Suprapubic skin (tissue), 4 donors: Measurements from ENCODE around the gene GBF1. TPM values are rescaled to one million over a fixed set of nuclear protein-coding genes. Genes with fewer than 3 reads are reported as not detected.

Experiments
- DNase-seq, 2 donors: peaks; one replicate each; pipeline ENCODE4 v3.0.0-alpha.2; 2019; ENCODE audit warnings: low spot score in 2 of 2
- H3K27ac ChIP-seq: fragments of 200-600 bp; sonication (generic); one replicate; pipeline ENCODE4 v1.5.1; 2019
- H3K27me3 ChIP-seq: fragments of 200-600 bp; sonication (generic); one replicate; pipeline ENCODE4 v1.5.1; 2019
- H3K36me3 ChIP-seq: fragments of 200-600 bp; sonication (generic); one replicate; pipeline ENCODE4 v1.5.1; 2019
- H3K4me1 ChIP-seq: fragments of 200-600 bp; sonication (generic); one replicate; pipeline ENCODE4 v1.5.1; 2019
- H3K4me3 ChIP-seq: fragments of 200-600 bp; sonication (generic); one replicate; pipeline ENCODE4 v1.5.1; 2019; ENCODE audit warnings: mild to moderate bottlenecking
- H3K9me3 ChIP-seq: fragments of 200-600 bp; sonication (generic); one replicate; pipeline ENCODE4 v1.5.1; 2019
- CTCF ChIP-seq, 2 donors: fragments of 200-600 bp in 1 of 2; fragments of 450-650 bp in 1 of 2; sonication (generic) in 1 of 2; IDR thresholded peaks; one replicate each; pipeline ENCODE4 v1.5.1; 2016 to 2019; ENCODE audit warnings: antibody characterized with exemption in 2 of 2, mild to moderate bottlenecking in 1 of 2, moderate library complexity in 1 of 2
- EP300 ChIP-seq: sonication (generic); formaldehyde crosslinking; IDR thresholded peaks from one replicate; pipeline ENCODE4 v1.6.1; 2017; ENCODE audit warnings: antibody characterized with exemption
- POLR2A ChIP-seq, 2 donors: fragments of 450-650 bp; IDR thresholded peaks; one replicate each; pipeline ENCODE4 v1.6.1; 2017; ENCODE audit warnings: antibody characterized with exemption in 2 of 2, mild to moderate bottlenecking in 2 of 2, moderate library complexity in 2 of 2
- POLR2AphosphoS5 ChIP-seq, 3 donors: sonication (generic); formaldehyde crosslinking; IDR thresholded peaks; one replicate each; pipeline ENCODE4 v1.6.1; 2017; ENCODE audit warnings: antibody characterized with exemption in 3 of 3
- WGBS: methylation state at CpG from one replicate; pipeline ENCODE4 v1.1.5; 2018; 5-methylcytosine and 5-hydroxymethylcytosine counted together
- total RNA-seq, 4 donors: library from RNA; depleted of rRNA; stranded (reverse); fragments of >200 nt; gene quantifications; one replicate each; pipeline ENCODE4 v1.1.0, GENCODE V29; 2016

The GBF1 gene
- total RNA-seq: 10 to 100 TPM; 31.0 to 56.1 (median 43.9) TPM

- peaks cover 59% of the 10 kb centered on the region for H3K4me1 ChIP-seq
- H3K27ac ChIP-seq: peak within 1 kb of the TSS; percentile 81
- TF ChIP-seq POLR2AphosphoS5 (IDR thresholded peaks at IDR 0.05) (peak; percentile 10 to 84 (median 60)), CTCF (IDR thresholded peaks at IDR 0.05) (no peak), EP300 (no peak), POLR2A (IDR thresholded peaks at IDR 0.05) (peak; percentile 46 to 88)
- H3K36me3 ChIP-seq: no peaks in the 10 kb centered on the region
- no peaks in the 10 kb centered on the region for H3K27me3 ChIP-seq
- DNase-seq: peak; percentile 96
- no peaks in the 10 kb centered on the region for H3K9me3 ChIP-seq
- under 1% methylated on average over 46 of the region's 47 CpGs for WGBS
- H3K4me3 ChIP-seq: peak within 1 kb of the TSS; percentile 64
These were observed at the start of gene GBF1 for GRCh38 chr10:102245082-102245931. Gene GBF1 (plus strand): TSS chr10:102245532. CDS start chr10:102258939, 13,407 bp downstream.

GRCh38 chr10:102196893-102197292 is 48.4 kb upstream of the GBF1 start:
- Histone ChIP-seq H3K4me3 (no peak overlapping the region), H3K27ac (no peak overlapping the region), H3K4me1 (no peaks in the 10 kb centered on the region), H3K27me3 (no peaks in the 10 kb centered on the region), H3K9me3 (no peaks in the 10 kb centered on the region), H3K36me3 (no peaks in the 10 kb centered on the region)
- 89% methylated on average over 2 of the region's 2 CpGs for WGBS
- DNase-seq: no peak
- TF ChIP-seq POLR2A (IDR thresholded peaks at IDR 0.05): no peak
- no peak for TF ChIP-seq CTCF (IDR thresholded peaks at IDR 0.05)
- TF ChIP-seq EP300: no peak
- no peak for TF ChIP-seq POLR2AphosphoS5 (IDR thresholded peaks at IDR 0.05)

- no peak overlapping the region for H3K27ac ChIP-seq
- no peaks in the 10 kb centered on the region for H3K9me3 ChIP-seq
- H3K4me1 ChIP-seq: no peaks in the 10 kb centered on the region
- 85% methylated on average over 2 of the region's 2 CpGs for WGBS
- no peak overlapping the region for H3K4me3 ChIP-seq
- TF ChIP-seq POLR2AphosphoS5 (IDR thresholded peaks at IDR 0.05) (no peak), CTCF (IDR thresholded peaks at IDR 0.05) (no peak), POLR2A (IDR thresholded peaks at IDR 0.05) (no peak), EP300 (no peak)
- H3K27me3 ChIP-seq: no peaks in the 10 kb centered on the region
- no peaks in the 10 kb centered on the region for H3K36me3 ChIP-seq
- DNase-seq: no peak
These were observed 47.3 kb upstream of the GBF1 start for GRCh38 chr10:102198027-102198426.

- DNase-seq: no peak
- Histone ChIP-seq H3K27me3 (no peaks in the 10 kb centered on the region), H3K27ac (no peak overlapping the region), H3K4me1 (no peaks in the 10 kb centered on the region), H3K36me3 (no peaks in the 10 kb centered on the region), H3K9me3 (peaks cover 3% of the 10 kb centered on the region), H3K4me3 (no peak overlapping the region)
- TF ChIP-seq POLR2AphosphoS5 (IDR thresholded peaks at IDR 0.05): no peak
- WGBS: 87% methylated on average over 15 of the region's 34 CpGs
These were observed 44.3 kb upstream of the GBF1 start for GRCh38 chr10:102200751-102201640.

GRCh38 chr10:102202386-102202785 is 42.9 kb upstream of the GBF1 start:
- H3K27me3 ChIP-seq: no peaks in the 10 kb centered on the region

More at GRCh38 chr10:102202386-102202785, 42.9 kb upstream of the GBF1 start:
- DNase-seq: no peak
- Histone ChIP-seq H3K4me1 (no peaks in the 10 kb centered on the region), H3K4me3 (no peak overlapping the region), H3K9me3 (peaks cover 3% of the 10 kb centered on the region), H3K36me3 (no peaks in the 10 kb centered on the region), H3K27ac (no peak overlapping the region)
- TF ChIP-seq POLR2A (IDR thresholded peaks at IDR 0.05) (no peak), EP300 (no peak), POLR2AphosphoS5 (IDR thresholded peaks at IDR 0.05) (no peak), CTCF (IDR thresholded peaks at IDR 0.05) (no peak)
- 77% methylated on average over 1 of the region's 1 CpG for WGBS
